HG02759 (cell line): ENCODE data around the gene ELOA.
"Not testable (repeated sequence)": the region's sequence is repeated elsewhere in the genome, so short reads cannot be mapped to it uniquely, and the experiment has no call there.

Experiments used
- ATAC-seq: cut with Tn5 transposase; IDR thresholded peaks from one replicate; pipeline ENCODE4 v1.9.1; 2021; ENCODE audit warnings: mild to moderate bottlenecking, moderate library complexity; ENCODE audit not compliant: unreplicated experiment

ELOA gene

GRCh38 chr1:23799255-23799569, 55.9 kb downstream of the ELOA start:
- ATAC-seq: no peak

DNA sequence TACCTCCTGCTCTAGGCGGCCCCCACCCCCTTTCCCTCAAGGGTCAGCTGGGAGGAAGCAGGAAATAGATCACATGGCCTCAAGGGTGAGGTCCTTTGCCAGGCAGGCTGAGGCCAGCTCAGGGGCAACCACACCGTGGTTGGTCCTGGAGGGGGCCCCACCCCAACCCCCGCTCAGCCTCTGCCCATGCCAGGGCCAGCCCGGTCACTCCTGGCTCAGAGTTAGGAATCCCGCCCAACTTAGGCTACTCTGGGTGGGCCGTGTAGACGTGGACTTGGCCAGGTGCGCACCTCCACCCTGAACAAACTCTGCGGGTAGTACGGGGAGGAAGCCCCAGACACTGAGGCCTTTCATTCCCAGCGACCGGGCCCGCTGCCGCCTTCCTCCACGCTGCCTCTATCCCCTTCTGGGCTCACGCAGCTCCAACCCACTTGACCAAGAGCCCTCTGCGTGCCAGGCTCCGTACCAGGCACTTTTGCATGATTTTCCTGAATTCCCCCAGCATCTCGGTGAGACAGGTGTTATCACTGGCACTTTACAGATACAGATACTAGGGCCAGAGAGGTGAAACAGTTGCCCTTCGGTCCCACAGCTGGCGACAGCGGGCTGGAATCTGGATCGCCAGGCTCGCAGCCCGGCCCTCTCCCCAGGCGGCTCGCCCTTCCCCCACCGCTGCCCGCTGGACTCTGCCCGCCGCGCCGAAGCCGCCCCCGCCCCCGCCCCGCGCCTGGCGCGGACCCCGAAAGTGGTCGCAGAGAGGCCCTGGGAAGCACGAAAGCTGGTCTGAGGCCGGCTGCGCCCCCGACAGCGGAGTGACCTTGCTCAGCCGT, 56.5 kb downstream of the ELOA start:
- peak; percentile 4 for ATAC-seq

DNA sequence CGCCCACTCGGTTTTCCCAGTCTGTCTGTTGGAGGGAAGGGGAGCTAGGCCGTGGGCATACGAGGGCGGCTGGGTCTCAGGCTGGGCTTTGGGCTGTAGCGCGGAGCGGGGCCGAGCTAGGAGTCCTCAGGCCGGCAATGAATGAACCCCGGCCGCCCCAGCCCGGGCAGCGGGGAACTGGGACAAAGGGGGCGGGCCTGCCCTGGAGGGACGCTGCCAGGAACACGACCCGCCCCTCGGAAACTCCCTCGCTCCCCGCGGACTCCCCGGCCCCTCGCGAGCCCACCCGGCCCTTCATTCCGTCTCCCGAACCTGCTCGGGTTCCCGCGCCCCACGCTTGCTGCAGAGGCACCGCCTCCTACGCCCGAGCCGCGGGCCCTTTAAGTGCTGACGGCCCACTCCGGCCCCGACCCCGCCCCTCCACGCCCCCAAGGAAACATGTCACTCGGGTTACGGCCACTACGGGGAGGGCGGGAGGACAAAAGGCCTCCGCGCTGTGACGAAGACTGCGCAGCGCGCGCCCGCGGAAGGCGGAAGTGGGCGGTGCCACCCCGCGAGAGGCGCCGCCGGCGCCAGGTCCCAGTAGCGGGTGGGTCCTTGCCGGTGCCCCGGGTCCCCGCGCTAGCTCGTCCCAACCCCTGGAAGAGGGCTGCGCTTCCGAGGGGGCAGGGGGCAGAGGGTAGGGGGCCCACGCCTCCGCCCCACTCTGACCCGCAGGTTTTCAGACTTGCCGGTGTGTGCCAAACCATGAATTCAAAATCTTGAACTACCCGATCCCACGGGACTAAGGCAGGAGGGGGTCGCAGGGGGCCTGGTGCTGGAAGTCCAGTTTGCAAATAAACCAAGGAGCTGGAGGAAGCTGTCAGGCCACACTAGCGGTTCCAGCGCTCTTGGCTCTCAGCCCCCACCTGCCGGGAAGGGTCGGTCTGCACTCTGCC, 57.4 kb downstream of the ELOA start, which contains the start of gene GALE:
Gene GALE (minus strand): TSS at position 355 of the 938 bp plus-strand sequence. CDS start 1,747 bp downstream, outside the sequence.
- ATAC-seq: peak; percentile 86

DNA sequence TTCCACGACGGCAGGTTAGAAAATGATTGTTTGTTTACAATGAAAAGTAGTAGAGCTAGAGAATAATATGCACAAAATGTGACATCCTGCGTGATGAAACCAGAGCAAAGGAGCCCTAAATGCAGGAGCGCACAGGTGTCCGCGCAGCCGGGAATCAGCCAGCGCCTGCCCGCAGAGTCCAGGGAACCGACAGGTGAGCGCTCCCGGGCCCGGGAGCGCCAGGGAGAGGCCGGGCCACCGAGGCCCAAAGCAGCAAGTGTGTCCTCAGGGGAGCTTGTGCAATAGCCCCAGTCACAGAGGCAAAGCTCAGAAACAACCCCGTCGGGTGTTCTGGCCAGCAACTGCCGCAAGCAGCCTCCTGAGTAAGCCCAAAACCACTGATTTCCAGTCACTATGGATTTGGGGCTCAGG, 58.1 kb downstream of the ELOA start:
- ATAC-seq: no peak

DNA sequence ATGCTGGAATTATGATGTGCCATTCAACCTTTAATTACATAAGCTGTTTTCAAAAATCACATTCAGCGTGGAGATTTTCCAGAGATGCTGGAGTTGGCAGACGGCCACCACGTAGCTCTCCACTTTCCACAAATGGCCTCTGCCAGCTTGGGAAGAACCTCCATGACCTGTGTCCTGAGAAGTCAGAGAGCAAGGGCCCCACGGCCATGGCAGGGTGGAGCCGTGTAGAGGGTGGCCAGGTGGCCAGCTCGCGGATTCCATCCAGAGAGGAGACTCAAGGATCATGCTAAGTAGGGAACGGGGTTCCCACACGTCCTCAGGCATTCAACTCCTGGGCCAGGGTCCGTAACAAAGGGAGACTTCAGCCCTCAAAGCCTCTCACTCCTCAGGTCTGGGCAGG, 58.6 kb downstream of the ELOA start:
- no peak for ATAC-seq

DNA sequence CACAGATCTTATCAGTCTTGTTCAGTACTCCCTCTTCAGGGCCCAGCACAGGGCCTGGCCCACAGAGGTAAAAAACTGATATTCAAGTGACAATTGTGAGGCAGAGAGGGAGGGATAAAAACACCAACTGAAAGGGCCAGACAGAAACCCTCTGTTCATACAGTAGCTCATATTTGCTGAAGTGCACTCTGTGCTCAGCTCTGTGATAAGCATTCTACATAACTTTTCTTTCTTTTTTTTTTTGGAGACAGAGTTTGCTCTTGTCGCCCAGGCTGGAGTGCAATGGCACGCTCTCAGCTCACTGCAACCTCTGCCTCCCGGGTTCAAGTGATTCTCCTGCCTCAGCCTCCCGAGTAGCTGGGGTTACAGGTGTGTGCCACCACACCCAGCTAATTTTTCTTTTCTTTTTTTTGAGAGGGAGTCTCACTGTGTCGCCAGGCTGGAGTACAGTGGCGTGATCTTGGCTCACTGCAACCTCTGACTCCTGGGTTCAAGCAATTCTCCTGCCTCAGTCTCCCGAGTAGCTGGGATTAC, 59.6 kb downstream of the ELOA start:
- not testable (repeated sequence) for ATAC-seq

DNA sequence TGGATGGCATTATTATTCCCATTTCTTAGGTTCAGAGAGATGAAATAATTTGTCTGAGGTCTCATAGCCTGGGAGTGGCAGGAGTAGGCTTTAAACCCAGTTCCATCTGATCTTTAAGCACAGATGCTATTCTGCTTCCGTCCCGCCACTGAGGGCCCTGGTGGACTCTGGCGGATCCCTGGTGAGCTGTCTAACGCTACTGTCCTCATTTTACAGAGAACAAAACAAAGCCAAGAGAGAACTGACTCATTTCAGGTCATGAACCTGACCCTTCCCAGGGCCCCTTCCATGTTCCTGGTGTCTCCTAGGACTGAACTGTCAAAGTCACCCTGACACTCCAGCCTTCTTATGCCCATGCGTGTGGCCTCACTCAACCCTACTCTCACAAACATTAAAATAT, 60.4 kb downstream of the ELOA start:
- no peak for ATAC-seq

GRCh38 chr1:23804183-23804835, 61.0 kb downstream of the ELOA start:
- no peak for ATAC-seq

GRCh38 chr1:23805025-23805424, 61.8 kb downstream of the ELOA start:
- no peak for ATAC-seq

- ATAC-seq: no peak
These were observed 63.0 kb downstream of the ELOA start for GRCh38 chr1:23806280-23806679.

GRCh38 chr1:23807453-23807852, 64.2 kb downstream of the ELOA start:
- no peak for ATAC-seq

- peak; percentile 70 for ATAC-seq
These were observed 66.5 kb downstream of the ELOA start for GRCh38 chr1:23809751-23810171.

- peak; percentile 47 for ATAC-seq
These were observed 67.7 kb downstream of the ELOA start for GRCh38 chr1:23810818-23811540.
